ENCODE results near the gene PROM1. TPM values are rescaled to one million over a fixed set of nuclear protein-coding genes. Genes with fewer than 3 reads are reported as not detected.

PROM1 gene
- total and polyA plus RNA-seq, 2 of the 4 experiments (the other 2 are of a cell fraction) = not detected

- H4K91ac ChIP-seq (ENCODE audit: insufficient read depth, low read depth, low read length) = no peak overlapping the region
- in situ Hi-C loops (cut with MboI; ENCODE audit: low sequenced_read_pairs) (no loop called here), dilution Hi-C loops (cut with HindIII; ENCODE audit: low sequenced_read_pairs, unreplicated experiment) (no loop called here), intact Hi-C loops (cut with micrococcal nuclease) (no loop called here)
- no peaks in the 10 kb centered on the region for H3K79me1 ChIP-seq (ENCODE audit: low read depth in 1 of 2, low read length in 2 of 2)
- no peak overlapping the region for H2BK5ac ChIP-seq (ENCODE audit: low read depth, low read length, poor library complexity, severe bottlenecking)
- H2BK15ac ChIP-seq (ENCODE audit: low read depth, low read length) = no peak overlapping the region
- H3K9ac ChIP-seq (ENCODE audit: low read depth, low read length) = no peak overlapping the region
- H3K18ac ChIP-seq (ENCODE audit: low read depth, low read length) = no peak overlapping the region
- H3K23ac ChIP-seq (ENCODE audit: low read depth, low read length) = no peak overlapping the region
- ATAC-seq (ENCODE audit: low read depth) = no peak
- no peaks in the 10 kb centered on the region for H3K9me3 ChIP-seq (ENCODE audit: control insufficient read depth, insufficient read depth, low read length)
- no peak overlapping the region for H3K4ac ChIP-seq (ENCODE audit: low read depth, low read length)
- no peak overlapping the region for H2AK9ac ChIP-seq (replicated peaks; ENCODE audit: low read depth, low read length, poor library complexity)
- no peaks in the 10 kb centered on the region for H3K9me1 ChIP-seq (ENCODE audit: insufficient read depth, low read length)
- H2AK5ac ChIP-seq (ENCODE audit: low read depth, low read length) = no peak overlapping the region
- no peak overlapping the region for H3K4me3 ChIP-seq (ENCODE audit: insufficient read depth, low read depth, low read length)
- H3K4me2 ChIP-seq (ENCODE audit: low read depth, low read length) = no peak overlapping the region
- H4K5ac ChIP-seq (ENCODE audit: low read depth, low read length) = no peak overlapping the region
- POLR2A ChIA-PET (ENCODE audit: unreplicated experiment) = no interaction called here
- peaks cover 21% of the 10 kb centered on the region for H3K27me3 ChIP-seq (ENCODE audit: control insufficient read depth, insufficient read depth, low read length)
- WGBS, 2 experiments (ENCODE audit: extremely low coverage in 2 of 2, insufficient read length in 1 of 2) = 75% methylated on average over 3 of the region's 4 CpGs; no CpG with 5 or more reads in 1 of the 2 experiments
- no peak for DNase-seq
- H4K8ac ChIP-seq (ENCODE audit: low read depth in 2 of 2, low read length in 2 of 2) = no peak overlapping the region
- no peak overlapping the region for H2BK20ac ChIP-seq (ENCODE audit: low read depth, low read length)
- TF ChIP-seq CHD1 (IDR thresholded peaks at IDR 0.05; ENCODE audit: low read depth, low read length) (no peak), SMC3 (IDR thresholded peaks at IDR 0.05; ENCODE audit: low read depth, low read length) (no peak), RAD21 (IDR thresholded peaks at IDR 0.05; ENCODE audit: low read length) (no peak), FOS (IDR thresholded peaks at IDR 0.05; ENCODE audit: low read depth, low read length) (no peak), POLR2A (IDR thresholded peaks at IDR 0.05; ENCODE audit: low read depth, low read length) (no peak), CTCF (conservative IDR thresholded peaks at IDR 0.05; ENCODE audit: low read depth, low read length) (no peak)
- no peaks in the 10 kb centered on the region for H3K4me1 ChIP-seq (ENCODE audit: control insufficient read depth, insufficient read depth, low read length)
- H4K20me1 ChIP-seq (ENCODE audit: insufficient read depth, low read length) = no peaks in the 10 kb centered on the region
- H2BK120ac ChIP-seq (ENCODE audit: low read depth, low read length) = no peak overlapping the region
- no peaks in the 10 kb centered on the region for H3K36me3 ChIP-seq (ENCODE audit: control insufficient read depth, insufficient read depth, low read length)
- no peak overlapping the region for H2AFZ ChIP-seq (replicated peaks; ENCODE audit: low read length, poor library complexity)
- no TSS peak for BruUV-seq (replicated peaks)
- H3K14ac ChIP-seq (replicated peaks; ENCODE audit: low read depth, low read length) = no peak overlapping the region
- CTCF ChIA-PET = interaction anchor here (1.2 kb wide), 1 partner anchor 10 kb away, joined by 3 read pairs; the partner anchor contains the start of gene PROM1
- no peak overlapping the region for H3K56ac ChIP-seq (ENCODE audit: extremely low read depth, insufficient read depth, low read length)
- no peak overlapping the region for H3K27ac ChIP-seq (ENCODE audit: insufficient read depth, low read length)
Measured at GRCh38 chr4:16092682-16093319, 9.0 kb upstream of the PROM1 start.
